HG03342 (cell line): ENCODE results near the gene PRPF8.
"Not testable (repeated sequence)": the region's sequence is repeated elsewhere in the genome, so short reads cannot be mapped to it uniquely, and the experiment has no call there.

ENCODE experiments used
- ATAC-seq: cut with Tn5 transposase; IDR thresholded peaks from one replicate; pipeline ENCODE4 v1.9.1; 2021; ENCODE audit warnings: mild to moderate bottlenecking, moderate library complexity; ENCODE audit not compliant: unreplicated experiment

The PRPF8 gene

GRCh38 chr17:1684378-1685189, at the start of gene PRPF8:
Gene PRPF8 (minus strand): TSS chr17:1684867. CDS start chr17:1684571, 296 bp downstream.
- peak; percentile 97 for ATAC-seq

GRCh38 chr17:1733759-1734158, 49.1 kb upstream of the PRPF8 start:
- ATAC-seq, result no peak

DNA sequence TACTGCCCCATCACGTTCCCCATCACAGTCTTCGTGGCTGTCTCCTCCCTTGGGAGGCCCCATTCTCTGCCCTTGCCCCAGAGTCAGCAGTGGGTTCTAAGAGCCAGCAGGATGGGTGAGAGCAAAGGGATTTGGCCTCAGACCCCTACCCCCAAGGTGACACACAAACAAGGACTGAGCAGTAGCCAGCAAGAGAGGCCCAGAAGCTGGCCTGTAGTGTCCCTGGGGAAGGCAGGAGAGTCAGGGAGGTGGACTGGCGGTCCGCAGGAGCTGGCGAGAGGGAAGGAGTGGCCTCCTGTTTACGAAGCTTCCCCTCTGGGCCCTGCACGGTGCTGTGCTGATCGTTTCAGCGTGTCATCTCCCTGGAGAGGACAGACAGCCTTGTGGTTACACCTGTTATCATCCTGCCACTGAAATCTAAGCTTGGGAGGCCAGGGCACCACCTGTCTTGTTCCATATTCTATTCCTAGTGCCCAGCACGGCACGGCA, 48.2 kb upstream of the PRPF8 start:
- no peak for ATAC-seq

- ATAC-seq, result no peak
Measured at GRCh38 chr17:1732241-1732832, 47.7 kb upstream of the PRPF8 start.

- no peak for ATAC-seq
Measured at GRCh38 chr17:1731194-1731506, 46.5 kb upstream of the PRPF8 start.

GRCh38 chr17:1730326-1731193, 45.9 kb upstream of the PRPF8 start:
- no peak for ATAC-seq

GRCh38 chr17:1729966-1730325, 45.3 kb upstream of the PRPF8 start:
- no peak for ATAC-seq

DNA sequence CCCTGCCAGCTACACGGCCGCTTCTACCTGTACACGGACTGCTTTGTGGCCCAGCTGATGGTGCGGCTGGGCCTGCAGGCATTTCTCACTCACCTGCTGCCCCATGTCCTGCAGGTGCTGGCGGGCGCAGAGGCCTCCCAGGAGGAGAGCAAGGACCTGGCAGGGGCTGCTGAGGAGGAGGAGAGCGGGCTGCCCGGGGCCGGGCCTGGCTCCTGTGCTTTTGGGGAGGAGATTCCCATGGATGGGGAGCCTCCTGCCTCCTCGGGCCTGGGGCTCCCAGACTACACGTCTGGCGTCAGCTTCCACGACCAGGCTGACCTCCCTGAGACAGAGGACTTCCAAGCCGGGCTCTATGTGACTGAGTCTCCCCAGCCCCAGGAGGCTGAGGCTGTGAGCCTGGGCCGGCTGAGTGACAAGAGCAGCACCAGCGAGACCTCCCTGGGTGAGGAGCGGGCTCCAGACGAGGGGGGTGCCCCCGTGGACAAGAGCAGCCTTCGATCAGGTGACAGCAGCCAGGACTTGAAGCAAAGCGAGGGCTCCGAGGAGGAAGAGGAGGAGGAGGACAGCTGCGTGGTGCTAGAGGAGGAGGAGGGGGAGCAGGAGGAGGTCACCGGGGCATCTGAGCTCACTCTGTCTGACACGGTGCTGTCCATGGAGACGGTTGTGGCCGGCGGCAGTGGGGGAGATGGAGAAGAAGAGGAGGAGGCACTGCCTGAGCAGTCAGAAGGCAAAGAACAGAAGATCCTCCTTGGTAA, 43.4 kb upstream of the PRPF8 start:
- no peak for ATAC-seq

DNA sequence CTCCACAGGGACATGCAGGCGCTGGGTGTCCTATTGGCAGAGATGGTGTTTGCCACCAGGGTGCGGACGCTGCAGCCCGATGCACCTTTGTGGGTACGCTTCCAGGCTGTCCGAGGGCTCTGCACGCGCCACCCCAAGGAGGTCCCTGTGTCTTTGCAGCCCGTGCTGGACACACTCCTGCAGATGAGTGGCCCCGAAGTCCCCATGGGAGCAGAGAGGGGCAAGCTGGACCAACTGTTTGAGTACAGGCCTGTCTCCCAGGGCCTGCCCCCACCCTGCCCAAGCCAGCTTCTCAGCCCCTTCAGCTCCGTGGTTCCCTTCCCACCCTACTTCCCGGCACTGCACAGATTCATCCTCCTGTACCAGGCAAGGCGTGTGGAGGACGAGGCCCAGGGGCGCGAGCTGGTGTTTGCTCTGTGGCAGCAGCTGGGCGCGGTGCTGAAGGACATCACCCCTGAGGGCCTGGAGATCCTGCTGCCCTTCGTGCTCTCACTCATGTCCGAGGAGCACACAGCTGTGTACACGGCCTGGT, 42.7 kb upstream of the PRPF8 start:
- ATAC-seq, result no peak

DNA sequence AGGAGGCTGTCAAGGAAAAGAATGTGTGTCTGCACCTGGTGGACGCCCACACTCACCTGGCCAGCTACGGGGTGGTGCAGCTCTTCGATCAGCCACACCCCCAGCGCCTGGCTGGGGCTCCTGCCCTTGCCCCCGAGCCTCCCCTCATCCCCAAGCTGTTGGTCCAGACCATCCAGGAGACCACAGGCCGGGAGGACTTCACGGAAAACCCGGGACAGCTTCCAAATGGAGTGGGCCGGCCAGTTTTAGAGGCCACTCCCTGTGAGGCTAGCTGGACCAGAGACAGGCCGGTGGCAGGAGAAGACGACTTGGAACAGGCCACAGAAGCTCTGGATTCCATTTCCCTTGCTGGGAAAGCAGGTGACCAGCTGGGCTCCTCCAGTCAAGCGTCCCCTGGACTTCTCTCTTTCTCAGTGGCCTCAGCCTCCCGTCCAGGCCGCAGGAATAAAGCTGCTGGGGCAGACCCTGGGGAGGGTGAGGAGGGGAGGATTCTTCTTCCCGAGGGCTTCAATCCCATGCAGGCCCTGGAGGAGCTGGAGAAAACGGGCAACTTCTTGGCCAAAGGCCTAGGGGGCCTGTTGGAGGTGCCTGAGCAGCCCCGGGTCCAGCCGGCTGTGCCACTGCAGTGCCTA, 42.1 kb upstream of the PRPF8 start:
- ATAC-seq, result no peak

- no peak for ATAC-seq
Measured at GRCh38 chr17:1725642-1726511, 41.2 kb upstream of the PRPF8 start.

GRCh38 chr17:1724869-1725641, 40.4 kb upstream of the PRPF8 start:
- no peak for ATAC-seq

DNA sequence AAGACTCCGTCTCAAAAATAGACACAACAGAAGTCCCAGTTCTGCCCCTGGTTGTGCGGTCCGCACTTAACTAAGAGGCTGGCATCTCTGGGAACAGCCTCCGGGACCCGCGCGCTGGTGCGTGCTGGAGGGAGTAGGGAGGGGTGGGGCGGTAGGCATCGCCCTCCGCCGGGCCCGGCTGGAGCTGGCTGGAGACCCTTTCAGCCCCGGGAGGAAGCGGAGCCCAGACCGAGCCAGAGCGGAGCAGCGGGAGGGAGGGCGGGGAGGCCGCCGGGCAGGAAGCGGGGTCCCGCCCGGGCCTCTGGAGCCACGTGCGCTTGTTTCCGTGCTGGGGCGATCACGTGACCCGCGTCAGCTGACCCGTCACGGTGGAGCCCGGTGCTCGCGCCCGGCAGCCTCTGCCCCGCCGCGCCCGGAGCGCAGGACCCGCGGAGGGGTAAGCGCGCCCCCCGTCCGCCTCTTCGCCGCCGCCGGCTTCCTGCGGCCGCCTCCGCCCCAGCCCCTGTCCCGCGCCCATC, 39.7 kb upstream of the PRPF8 start, which contains the start of gene WDR81:
WDR81 (plus strand) TSS at position 354 of the 518 bp plus-strand sequence. CDS start 256 bp downstream, outside the sequence.
- ATAC-seq, result peak; percentile 50

- ATAC-seq, result not testable (repeated sequence)
Measured at GRCh38 chr17:1722022-1722421, 37.4 kb upstream of the PRPF8 start.

- no peak for ATAC-seq
Measured at GRCh38 chr17:1720856-1721386, 36.3 kb upstream of the PRPF8 start.

DNA sequence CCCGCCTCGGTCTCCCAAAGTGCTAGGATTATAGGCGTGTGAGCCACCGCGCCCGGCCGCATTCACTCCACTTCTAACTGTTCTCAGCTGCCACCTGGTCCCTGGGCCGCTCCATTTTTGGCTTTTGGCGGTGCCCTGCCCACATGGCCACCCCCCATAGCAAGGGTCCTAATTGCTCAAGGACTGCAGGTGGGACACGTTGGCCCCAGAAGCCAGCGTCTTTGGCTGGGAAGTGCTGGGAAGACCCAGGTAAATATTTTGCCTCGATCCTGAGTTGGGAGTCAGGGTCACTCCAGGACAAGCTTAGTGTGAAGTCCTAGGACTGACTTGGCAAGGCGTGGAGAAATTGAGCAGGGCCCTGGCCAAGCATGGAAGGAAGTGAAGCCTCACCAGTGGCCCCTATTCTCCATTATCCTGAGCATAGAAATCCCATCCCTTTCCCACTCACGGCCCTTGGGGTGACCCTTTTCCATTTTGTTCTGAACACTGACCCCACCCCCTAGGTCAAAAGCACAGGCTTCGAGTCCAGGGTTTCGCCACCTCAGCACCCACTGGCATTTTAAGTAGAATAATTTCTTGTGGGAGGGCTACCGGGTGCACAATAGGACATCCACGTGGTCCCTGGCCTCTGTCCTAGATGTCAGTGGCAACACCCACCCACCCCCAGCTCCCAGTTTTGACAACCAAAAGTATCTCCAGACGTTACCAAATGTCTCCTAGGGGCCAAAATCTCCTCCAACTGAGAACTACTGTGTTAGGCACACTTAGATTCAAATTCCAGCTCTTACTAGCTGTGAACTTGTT, 33.9 kb upstream of the PRPF8 start:
- ATAC-seq, result no peak
